Germinal center (tissue), 1 donor: ENCODE data around the gene RTL10.
A peak's percentile ranks its signal among the peaks of the same experiment; 100 is the strongest.

Source experiments
- DNase-seq: peaks from one replicate; pipeline ENCODE4 v3.0.0; 2012; ENCODE audit warnings: mixed read lengths, low spot score

RTL10 gene

GRCh38 chr22:19863571-19863970, 8.9 kb upstream of the RTL10 start:
- DNase-seq = no peak

DNA sequence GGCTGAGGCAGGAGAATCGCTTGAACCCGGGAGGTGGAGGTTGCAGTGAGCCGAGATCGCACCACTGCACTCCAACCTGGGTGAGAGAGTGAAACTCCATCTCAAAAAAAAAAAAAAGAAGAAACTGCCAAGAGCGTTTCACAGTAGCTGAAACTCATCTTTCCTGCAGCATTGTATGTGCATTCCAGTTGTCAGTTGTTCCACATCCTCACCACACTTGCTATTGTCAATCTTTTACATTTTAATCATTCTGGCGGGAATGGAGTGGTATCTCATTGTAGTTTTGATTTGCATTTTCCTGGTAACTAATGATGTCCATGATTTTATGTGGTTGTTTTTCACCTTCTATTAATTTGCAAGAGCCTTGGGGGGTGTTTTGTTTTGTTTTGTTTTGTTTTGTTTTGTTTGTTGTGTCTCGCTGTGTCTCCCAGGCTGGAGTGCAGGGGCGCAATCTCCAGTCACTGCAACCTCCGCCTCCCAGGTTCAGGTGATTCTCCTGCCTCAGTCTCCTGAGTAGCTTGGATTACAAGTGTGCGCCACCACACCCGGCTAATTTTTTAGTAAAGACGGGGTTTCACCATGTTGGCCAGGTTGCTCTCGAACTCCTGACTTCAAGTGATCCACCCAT, 8.1 kb upstream of the RTL10 start:
- DNase-seq = no peak

DNA sequence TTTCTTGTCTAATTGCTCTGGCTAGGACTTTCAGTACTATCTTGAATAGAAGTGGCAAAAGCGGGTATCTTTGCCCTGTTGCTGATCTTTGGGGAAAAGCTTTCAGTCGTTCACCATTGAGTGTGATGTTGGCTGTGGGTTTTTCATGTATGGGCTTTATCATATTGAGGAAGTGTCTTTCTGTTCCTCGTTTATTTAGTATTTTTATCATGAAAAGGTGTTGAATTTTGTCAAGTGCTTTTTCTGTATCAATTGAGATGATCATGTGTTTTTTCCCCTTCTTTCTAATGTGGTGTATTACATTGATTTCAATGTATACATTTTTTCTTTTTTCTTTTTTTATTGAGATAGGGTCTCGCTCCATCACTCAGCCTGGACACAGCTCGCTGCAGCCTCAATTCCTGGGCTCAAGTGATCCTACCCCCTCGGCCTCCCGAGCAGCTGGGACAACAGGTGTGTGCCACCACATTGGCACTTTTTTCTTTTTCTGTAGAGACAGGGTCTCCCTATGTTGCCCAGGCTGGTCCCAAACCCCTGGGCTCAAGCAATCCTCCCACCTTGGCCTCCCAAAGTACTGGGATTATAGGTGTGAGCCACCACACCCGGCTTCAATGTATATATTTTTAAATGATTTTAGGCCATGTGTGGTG, 5.3 kb upstream of the RTL10 start:
- DNase-seq = no peak

DNA sequence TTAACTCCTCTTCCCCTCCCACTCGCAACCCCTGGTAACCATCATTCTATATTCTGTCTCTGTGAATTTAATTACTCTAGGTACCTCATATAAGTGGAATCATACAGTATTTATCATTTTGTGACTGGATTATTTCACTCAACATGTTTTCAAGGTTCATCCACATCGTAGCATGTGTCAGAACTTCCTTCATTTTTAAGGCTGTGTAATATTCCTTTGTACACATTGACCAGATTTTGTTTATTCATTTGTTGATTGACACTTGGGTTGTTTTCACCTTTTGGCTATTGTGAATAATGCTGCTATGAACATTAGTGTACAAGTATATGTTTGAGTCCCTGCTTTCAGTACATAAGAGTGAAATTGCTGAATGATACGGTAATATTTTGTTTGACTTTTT, 2.7 kb upstream of the RTL10 start:
- no peak for DNase-seq

DNA sequence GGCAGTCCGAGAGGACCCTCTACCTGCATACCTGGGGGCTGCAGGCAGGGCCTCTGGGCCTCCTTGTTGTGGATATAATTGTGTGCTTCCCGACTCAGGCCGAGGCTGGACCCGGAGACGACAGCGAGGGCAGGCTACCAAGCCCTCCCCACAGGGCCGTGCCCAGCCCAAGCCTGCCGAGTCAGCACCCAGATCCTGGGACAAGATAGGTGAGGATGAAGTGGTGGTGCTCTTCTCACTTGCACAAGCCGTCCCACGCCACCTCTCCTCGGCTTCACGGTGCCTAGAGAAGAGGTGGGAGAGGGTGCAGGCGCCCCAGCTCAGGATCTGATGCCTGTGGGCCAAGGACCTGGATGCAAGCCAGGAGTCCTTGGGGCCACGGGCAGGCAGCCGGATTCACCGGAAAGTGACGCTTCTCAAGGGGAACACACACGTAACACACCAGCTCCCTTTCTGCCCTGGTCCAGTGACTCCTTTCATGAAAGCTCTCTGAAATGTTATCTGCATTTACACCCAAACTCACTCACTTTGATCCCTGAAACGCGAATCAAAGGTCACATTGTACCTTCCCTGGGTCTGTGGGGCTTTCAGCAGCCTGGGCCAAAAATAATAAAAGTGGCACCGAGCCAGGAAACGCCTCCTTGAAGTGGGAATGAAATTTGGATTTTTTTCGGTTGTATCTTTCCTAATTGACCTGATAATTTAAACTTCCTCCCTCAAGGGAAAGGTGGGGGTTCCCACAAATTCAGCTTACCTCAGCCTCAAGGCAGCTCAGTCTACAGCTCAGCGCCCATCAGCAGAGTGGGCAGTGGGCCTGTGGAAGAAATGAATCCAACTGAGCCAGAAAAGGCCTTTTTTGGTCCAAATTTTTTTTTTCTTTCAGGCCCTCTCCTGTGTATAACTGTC, 1.1 kb upstream of the RTL10 start:
- peak; percentile 55 for DNase-seq

DNA sequence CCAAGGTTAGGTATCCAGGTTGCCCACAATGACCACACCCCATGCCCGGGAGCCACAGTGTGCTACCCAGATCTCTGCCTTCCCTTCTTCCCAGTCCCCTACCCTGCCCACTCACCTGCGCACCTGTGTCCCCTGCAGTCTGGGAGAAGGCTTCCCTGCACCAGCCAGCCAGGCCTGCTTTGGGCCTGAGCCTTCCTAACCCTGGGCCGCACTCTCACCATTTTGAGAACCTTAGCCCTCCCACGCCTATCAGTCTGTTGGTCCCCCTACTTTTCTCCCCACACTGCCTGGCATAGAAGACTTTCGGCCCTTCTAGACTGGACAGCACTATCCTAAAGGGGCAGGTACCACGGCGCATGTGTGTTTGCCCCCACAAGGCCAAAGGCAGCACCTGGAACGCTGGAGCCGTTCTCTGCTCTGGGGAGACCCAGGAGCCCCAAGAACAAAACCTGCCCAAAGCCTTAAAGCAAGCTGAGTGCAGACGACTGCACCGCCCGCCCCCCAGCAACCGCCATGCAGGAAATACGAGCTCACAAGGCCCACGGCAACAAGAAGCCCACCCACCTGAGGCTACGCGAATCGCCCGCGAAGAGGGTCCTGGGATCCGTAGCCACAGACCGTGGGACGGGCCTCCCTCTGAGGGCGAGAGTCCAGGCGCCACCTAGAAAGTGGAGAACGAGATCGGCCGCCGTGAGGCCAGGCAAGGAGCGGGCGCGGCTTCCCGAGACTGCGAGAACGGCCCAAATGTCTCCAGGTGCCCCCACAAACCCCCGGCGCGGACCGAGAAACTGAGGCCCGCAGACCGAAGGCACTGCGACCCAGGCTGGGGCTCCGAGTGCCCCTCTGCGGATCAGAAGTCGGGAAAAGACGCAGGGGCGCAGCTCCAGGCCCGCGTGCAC, 546 bp downstream of the RTL10 start:
- DNase-seq = peak; percentile 26

- no peak for DNase-seq
Observed at GRCh38 chr22:19853058-19853878, 1.4 kb downstream of the RTL10 start.

DNA sequence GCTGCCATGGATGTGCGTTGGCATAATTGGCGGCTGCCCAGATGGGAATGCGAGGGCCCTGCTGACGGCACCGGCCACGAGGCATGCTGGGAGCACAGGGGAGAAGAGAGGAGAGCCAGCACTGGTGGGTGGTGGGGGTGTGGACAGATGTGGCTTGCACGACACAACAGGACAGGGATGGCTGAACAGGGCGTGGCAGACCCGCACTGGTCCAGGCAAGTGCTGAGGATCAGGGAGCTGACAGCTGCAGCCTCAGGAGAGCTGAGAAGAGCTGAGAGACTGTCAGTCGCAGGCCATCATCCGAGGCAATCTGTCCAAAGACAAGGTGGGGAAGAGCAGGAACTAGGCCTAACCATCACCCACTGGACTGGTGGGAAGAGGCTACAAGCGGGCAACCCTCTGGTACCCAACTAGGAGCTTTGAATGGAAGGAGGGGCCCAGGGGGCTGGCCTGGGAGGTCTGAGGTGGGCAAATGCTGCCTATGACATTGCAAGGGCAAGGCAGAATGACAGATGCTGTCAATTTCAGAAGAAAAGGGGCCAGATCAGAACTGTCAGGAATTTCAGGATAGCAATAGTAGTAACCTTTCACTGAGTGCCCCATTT, 2.4 kb downstream of the RTL10 start:
- no peak for DNase-seq

GRCh38 chr22:19851291-19852176, 3.1 kb downstream of the RTL10 start:
- no peak for DNase-seq

DNA sequence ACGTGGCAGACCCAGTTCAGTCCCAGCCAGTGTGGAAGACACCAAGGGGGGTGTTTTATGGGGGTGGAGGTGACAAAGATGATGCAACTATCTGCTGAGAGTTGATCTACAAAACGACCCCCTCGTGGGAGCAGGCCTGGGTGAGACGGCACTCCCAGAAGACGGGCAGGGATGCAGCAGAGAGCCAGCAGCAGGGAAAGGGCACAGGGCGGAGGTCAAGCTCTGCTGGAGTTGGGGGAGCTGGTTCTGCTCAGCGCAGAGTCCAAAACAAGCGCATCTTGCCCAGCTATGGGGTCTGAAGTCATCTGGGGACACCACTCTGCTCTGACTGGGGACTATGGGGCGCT, 3.9 kb downstream of the RTL10 start:
- DNase-seq = no peak

GRCh38 chr22:19849835-19850762, 4.6 kb downstream of the RTL10 start:
- DNase-seq = no peak

DNA sequence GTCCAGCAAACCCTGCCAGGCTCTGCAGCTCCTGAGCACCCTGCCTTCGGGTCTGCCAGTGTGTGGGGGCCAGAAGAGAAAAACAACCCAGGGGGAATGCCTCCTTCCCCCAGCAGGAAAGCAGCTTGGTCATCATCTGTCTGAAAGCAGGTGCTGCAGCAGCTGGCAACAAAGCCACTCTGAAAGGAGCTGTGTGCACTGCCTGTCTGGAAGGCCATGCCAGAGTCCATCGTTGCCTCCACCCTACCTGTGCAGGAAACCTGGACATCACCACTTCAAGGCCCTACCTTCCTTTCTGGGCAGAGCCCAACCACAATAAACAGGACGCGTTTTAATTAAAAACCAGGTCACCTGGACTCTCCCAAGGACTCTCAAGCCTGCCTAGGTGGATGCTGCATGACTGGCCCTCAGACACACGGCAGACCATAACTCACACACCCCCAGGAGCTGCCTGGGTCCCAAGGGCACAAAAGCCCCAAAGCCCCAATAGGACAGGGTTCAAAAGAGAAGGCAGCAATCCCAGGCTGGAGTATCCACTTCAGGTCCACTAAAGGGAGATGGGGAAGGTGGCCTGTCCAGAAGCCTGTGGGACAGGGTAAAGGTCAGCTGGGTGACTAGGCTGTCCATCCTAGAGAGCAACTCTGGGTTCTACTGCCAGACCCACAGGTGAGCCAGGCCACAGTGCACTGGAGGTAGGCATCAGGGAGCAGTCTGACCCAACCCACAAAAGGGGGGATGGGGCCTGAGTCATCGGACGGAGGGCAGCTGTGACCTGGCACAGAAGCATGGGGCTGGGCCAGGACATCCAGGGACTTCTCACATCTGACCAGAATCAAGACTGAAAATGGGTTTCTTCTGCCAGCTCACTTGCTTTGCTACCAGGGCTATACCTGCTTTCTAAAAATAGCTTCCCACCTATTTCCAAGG, 6.1 kb downstream of the RTL10 start:
- no peak for DNase-seq

DNA sequence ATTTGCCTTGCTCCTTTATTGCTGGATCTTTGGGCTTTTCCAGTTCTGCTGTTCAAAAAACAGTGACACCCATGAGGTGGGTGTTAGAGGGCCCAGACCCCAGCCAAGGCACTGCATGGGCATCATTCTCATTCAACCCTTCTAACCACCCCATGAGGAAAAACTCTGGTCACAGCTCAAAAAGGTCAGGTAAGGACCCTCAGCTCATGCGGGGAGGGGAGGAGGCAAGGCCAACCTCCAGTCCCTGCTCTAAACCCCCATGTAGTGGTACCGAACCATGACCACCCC, 7.4 kb downstream of the RTL10 start:
- DNase-seq = no peak

GRCh38 chr22:19846620-19847344, 7.9 kb downstream of the RTL10 start:
- no peak for DNase-seq

- DNase-seq = no peak
Observed at GRCh38 chr22:19845054-19845722, 9.5 kb downstream of the RTL10 start.

GRCh38 chr22:19844377-19845053, 10.2 kb downstream of the RTL10 start:
- no peak for DNase-seq
